Transverse colon (tissue), 4 donors: ENCODE results near the gene TLL2. TPM values are rescaled to one million over a fixed set of nuclear protein-coding genes. Genes with fewer than 3 reads are reported as not detected.

Experiments used
- DNase-seq: peaks from one replicate; pipeline ENCODE4 v3.0.0-alpha.2; 2019
- H3K27ac ChIP-seq, 4 donors: fragments of 200-600 bp; sonication (generic); 2 replicates each; pipeline ENCODE4 v1.5.1; 2016 to 2018; ENCODE audit warnings: inconsistent platforms in 4 of 4
- H3K27me3 ChIP-seq: fragments of 200-600 bp; sonication (generic); 2 replicates; pipeline ENCODE4 v1.5.1; 2017; ENCODE audit warnings: inconsistent platforms
- H3K36me3 ChIP-seq, 4 donors: fragments of 200-600 bp; sonication (generic); 2 replicates each; pipeline ENCODE4 v1.5.1; 2017 to 2019; ENCODE audit warnings: inconsistent platforms in 4 of 4
- H3K4me1 ChIP-seq, 4 donors: fragments of 200-600 bp; sonication (generic); 2 replicates each; pipeline ENCODE4 v1.5.1; 2017 to 2020; ENCODE audit warnings: inconsistent platforms in 4 of 4
- H3K4me3 ChIP-seq, 4 donors: fragments of 200-600 bp; sonication (generic); 1 replicate in 1 of 4; 2 replicates in 3 of 4; pipeline versions ENCODE4 v1.5.1 to v1.6.1; 2017 to 2019; ENCODE audit warnings: inconsistent platforms in 4 of 4
- H3K9me3 ChIP-seq, 2 donors: fragments of 200-600 bp; sonication (generic); 2 replicates each; pipeline ENCODE4 v1.5.1; 2017 to 2019; ENCODE audit warnings: inconsistent platforms in 2 of 2
- EP300 ChIP-seq: sonication (generic); formaldehyde crosslinking; IDR thresholded peaks from one replicate; pipeline ENCODE4 v1.6.1; 2017; ENCODE audit warnings: antibody characterized with exemption, low read depth
- POLR2A ChIP-seq: fragments of 450-650 bp; IDR thresholded peaks from one replicate; pipeline ENCODE4 v1.6.1; 2016; ENCODE audit warnings: antibody characterized with exemption, mild to moderate bottlenecking, moderate library complexity
- POLR2AphosphoS5 ChIP-seq, 3 donors: sonication (generic); formaldehyde crosslinking; IDR thresholded peaks; one replicate each; pipeline ENCODE4 v1.6.1; 2016; ENCODE audit warnings: antibody characterized with exemption in 3 of 3
- WGBS, 2 donors: methylation state at CpG; one replicate each; pipeline ENCODE4 v1.1.5; 2018; ENCODE audit warnings: low coverage in 1 of 2; 5-methylcytosine and 5-hydroxymethylcytosine counted together
- in situ Hi-C, 4 donors: fragments of 200-750 bp; cut with MboI; loops; one replicate each; pipeline versions ENCODE4 v1.15.0 to v1.15.1; 2017; ENCODE audit warnings: low sequenced_read_pairs in 3 of 4, low pct_ligation_motif_present in 1 of 4, low pct_unique_long_range_greater_than_20kb in 1 of 4
- intact Hi-C: fragments of 100-400 bp; cut with DNase I; formaldehyde crosslinking; loops from one replicate; pipeline ENCODE4 v1.15.1; 2023; ENCODE audit warnings: low total_unique reads
- total RNA-seq, 4 donors: library from RNA; depleted of rRNA; stranded (reverse); fragments of >200 nt; gene quantifications; one replicate each; pipeline ENCODE4 v1.1.0, GENCODE V29; 2016
- TF ChIP-seq, protein P1 (sequence below), 5 experiments: fragments of 200-600 bp in 3 of 5; fragments of 450-650 bp in 2 of 5; sonication (generic) in 3 of 5; IDR thresholded peaks; 1 replicate in 2 of 5; 2 replicates in 3 of 5; pipeline ENCODE4 v1.5.1; 2016 to 2017; ENCODE audit warnings: antibody characterized with exemption in 5 of 5, inconsistent platforms in 3 of 5, mild to moderate bottlenecking in 2 of 5, moderate library complexity in 1 of 5

TLL2 gene
- total RNA-seq, 4 donors from 2014 or later = 0.32 to 0.96 TPM; not detected in 2

DNA sequence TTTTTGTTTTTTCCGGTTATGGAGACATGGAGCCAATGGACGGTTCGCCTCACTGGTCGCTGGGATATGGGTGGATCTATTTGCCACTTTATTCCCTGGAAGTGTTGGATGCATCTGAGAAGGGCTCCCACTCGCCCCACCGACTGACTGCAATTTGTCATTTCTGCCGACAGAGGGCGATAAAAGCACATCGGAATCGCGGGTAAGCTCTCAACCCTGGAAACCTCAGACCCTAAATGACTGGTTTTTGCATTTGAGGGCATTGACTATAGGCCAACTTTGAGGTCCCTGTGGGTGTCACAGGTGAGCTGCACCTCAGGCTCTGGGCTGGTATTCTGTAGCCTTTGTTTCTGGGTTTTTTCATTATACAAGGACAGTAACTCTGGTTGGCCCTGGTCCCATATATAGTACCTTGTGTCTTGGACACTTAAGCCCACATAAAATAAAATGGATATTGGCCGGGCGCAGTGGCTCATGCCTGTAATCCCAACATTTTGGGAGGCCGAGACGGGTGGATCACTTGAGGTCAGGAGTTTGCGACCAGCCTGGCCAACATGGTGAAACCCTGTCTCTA, 143.1 kb downstream of the TLL2 start:
- 31 to 72% methylated on average over 5 to 16 of the region's 16 CpGs for WGBS, 2 donors
- Histone ChIP-seq H3K9me3 (no peaks in the 10 kb centered on the region), H3K4me3 (no peak overlapping the region), H3K4me1 (peaks cover 0 to 7% (median 7%) of the 10 kb centered on the region in 4 donors), H3K27me3 (no peaks in the 10 kb centered on the region), H3K27ac (no peak overlapping the region), H3K36me3 (no peaks in the 10 kb centered on the region)
- DNase-seq = peak; percentile 47
- TF ChIP-seq, protein P1, sequence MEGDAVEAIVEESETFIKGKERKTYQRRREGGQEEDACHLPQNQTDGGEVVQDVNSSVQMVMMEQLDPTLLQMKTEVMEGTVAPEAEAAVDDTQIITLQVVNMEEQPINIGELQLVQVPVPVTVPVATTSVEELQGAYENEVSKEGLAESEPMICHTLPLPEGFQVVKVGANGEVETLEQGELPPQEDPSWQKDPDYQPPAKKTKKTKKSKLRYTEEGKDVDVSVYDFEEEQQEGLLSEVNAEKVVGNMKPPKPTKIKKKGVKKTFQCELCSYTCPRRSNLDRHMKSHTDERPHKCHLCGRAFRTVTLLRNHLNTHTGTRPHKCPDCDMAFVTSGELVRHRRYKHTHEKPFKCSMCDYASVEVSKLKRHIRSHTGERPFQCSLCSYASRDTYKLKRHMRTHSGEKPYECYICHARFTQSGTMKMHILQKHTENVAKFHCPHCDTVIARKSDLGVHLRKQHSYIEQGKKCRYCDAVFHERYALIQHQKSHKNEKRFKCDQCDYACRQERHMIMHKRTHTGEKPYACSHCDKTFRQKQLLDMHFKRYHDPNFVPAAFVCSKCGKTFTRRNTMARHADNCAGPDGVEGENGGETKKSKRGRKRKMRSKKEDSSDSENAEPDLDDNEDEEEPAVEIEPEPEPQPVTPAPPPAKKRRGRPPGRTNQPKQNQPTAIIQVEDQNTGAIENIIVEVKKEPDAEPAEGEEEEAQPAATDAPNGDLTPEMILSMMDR (IDR thresholded peaks at IDR 0.05) = peak; percentile 61 to 86 (median 79)
- TF ChIP-seq EP300 = no peak
- intact Hi-C loops = loop anchor here (10.0 kb wide), 1 partner anchor 464 kb away; the partner anchor contains the start of gene LCOR
- in situ Hi-C loops = no loop called here

DNA sequence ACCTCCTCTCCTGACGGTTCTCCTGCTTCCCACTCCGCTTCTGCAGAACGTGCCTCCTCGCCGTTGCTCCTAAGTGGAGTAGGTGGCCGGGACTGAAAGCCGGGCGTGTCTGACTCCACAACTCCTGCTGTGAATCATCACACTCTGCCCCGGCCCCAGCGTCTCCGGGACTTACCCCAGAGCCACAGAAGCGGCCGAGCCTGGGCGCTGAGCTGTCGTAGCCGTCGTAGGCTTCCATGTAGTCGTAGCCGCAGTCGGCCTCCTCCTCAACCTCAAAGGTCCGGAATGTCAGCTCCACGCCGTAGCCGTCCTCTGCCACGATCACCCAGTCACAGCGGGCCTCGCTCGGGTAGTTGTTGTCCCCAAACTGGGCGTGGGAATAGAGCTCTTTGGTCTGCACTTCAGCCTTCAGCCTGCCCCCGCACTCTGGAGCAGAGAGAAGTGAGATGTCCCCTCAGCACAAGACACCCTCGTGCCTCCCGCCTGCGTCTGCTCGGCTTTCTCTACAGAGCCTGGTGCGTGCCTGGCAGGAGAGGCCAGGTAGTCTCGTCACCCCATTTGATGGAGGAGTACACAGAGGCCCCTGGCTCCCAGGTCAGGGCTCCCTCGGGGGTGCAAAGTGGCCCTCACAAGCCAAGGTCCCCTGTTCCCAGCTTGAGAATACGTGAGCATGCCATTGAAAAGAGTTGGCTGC, 143.7 kb downstream of the TLL2 start:
- Histone ChIP-seq H3K9me3 (no peaks in the 10 kb centered on the region), H3K27ac (no peak overlapping the region), H3K4me1 (peaks cover 0 to 5% (median 2%) of the 10 kb centered on the region in 4 donors), H3K4me3 (no peak overlapping the region), H3K36me3 (no peaks in the 10 kb centered on the region), H3K27me3 (no peaks in the 10 kb centered on the region)
- TF ChIP-seq POLR2AphosphoS5 (IDR thresholded peaks at IDR 0.05) (no peak), EP300 (no peak), POLR2A (no peak)
- TF ChIP-seq, protein P1 (IDR thresholded peaks at IDR 0.05) = no peak
- no peak for DNase-seq
- 65% methylated on average over 38 of the region's 38 CpGs; no CpG with 5 or more reads in 1 of the 2 donors for WGBS, 2 donors
- in situ Hi-C loops (no loop called here), intact Hi-C loops (loop anchor here (10.0 kb wide), 1 partner anchor 465 kb away; the partner anchor contains the start of gene LCOR)

DNA sequence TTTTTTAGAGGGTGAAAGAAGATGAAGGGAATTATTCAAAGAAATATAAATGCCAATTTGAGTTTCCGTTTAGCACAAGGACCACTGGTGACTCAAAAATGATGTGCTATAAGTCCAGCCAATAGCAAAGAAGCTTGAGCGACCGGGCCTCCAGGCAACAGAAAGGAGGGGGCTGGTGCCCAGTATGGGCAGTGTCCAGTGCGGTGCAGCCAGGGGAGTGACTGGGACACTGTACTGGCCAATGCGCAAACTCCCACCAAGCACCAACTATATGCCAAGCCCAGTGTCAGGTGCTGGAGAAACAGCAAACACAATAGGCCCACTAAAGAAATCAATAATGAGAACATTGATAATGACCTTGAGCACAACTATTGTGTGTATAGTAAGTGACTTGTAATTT, 144.8 kb downstream of the TLL2 start:
- TF ChIP-seq POLR2A (no peak), POLR2AphosphoS5 (IDR thresholded peaks at IDR 0.05) (no peak), EP300 (no peak)
- TF ChIP-seq, protein P1 (IDR thresholded peaks at IDR 0.05) = no peak
- WGBS, 2 donors = 79 to 91% methylated on average over 4 to 5 of the region's 5 CpGs

DNA sequence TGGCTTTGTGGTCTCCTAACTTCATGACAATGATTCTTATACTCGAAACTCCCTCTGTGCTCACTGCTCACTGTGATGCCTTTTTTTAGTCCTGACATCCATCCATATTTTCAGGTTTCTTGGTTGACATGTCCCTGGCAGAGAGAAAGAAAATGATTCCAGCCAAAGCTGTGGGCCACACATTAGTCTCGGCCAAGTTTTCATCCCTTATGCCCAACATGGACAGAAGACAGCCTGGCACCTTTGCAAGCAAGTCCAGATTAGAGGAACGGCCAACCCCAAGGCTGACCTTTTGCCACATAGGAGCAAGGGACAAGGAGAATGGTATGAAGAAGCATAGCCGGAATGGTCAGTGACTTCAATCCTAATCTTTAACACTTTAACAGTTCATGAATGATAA, 146.3 kb downstream of the TLL2 start:
- H3K27ac ChIP-seq = no peak overlapping the region
- H3K4me1 ChIP-seq = no peaks in the 10 kb centered on the region
- 76 to 92% methylated on average over 2 to 4 of the region's 4 CpGs for WGBS, 2 donors
- TF ChIP-seq POLR2A (no peak), POLR2AphosphoS5 (IDR thresholded peaks at IDR 0.05) (no peak), EP300 (no peak)
- TF ChIP-seq, protein P1 (IDR thresholded peaks at IDR 0.05) = no peak
- DNase-seq = no peak
- H3K4me3 ChIP-seq = no peak overlapping the region
- no peaks in the 10 kb centered on the region for H3K27me3 ChIP-seq
- in situ Hi-C loops (no loop called here), intact Hi-C loops (no loop called here)
- H3K36me3 ChIP-seq = no peaks in the 10 kb centered on the region
- H3K9me3 ChIP-seq = no peaks in the 10 kb centered on the region

More for the DNA sequence above, 144.8 kb downstream of the TLL2 start:
- Histone ChIP-seq H3K27ac (no peak overlapping the region), H3K36me3 (no peaks in the 10 kb centered on the region), H3K4me1 (no peaks in the 10 kb centered on the region), H3K9me3 (no peaks in the 10 kb centered on the region), H3K27me3 (no peaks in the 10 kb centered on the region), H3K4me3 (no peak overlapping the region)
- no peak for DNase-seq
- in situ Hi-C loops = no loop called here
- intact Hi-C loops = no loop called here
